Adrenal gland (tissue), 5 donors: Measurements from ENCODE around the gene NFATC1.

Experiments
- POLR2A ChIP-seq, 2 donors: fragments of 450-650 bp; IDR thresholded peaks; one replicate each; pipeline ENCODE4 v1.6.1; 2017; ENCODE audit warnings: antibody characterized with exemption in 2 of 2, mild to moderate bottlenecking in 2 of 2, moderate library complexity in 1 of 2
- TF ChIP-seq, protein P1 (sequence below), 6 experiments: fragments of 450-650 bp in 4 of 6; fragments of 200-600 bp in 2 of 6; sonication (generic) in 1 of 6; IDR thresholded peaks; 1 replicate in 5 of 6; 2 replicates in 1 of 6; pipeline versions ENCODE4 v1.5.1 to v1.8.0; 2016 to 2021; ENCODE audit warnings: antibody characterized with exemption in 6 of 6, mild to moderate bottlenecking in 2 of 6, moderate library complexity in 1 of 6
- donor health status: DM: no; HTN: no; CAD: no.

DNA sequence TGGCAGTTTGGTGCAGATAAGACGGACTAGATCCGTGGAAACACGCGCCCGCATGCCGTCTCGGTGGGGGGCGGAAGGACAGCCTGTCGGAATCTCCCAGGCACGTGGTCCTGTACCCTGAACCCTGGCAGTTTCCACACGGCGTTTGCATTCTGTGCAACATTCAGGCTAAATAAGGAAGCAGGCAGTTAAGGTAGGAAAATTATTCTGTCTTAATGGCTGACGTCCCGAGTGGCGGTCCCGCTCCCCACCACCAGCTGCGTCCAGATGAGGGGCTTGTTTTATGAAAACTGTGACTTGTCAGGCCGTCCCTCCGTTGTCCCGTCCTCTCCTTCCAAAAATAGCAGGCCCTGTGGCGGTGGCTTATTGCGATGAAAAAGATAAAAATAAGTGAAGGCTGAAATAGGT lies 120.2 kb downstream of the NFATC1 start:
- TF ChIP-seq, protein P1, sequence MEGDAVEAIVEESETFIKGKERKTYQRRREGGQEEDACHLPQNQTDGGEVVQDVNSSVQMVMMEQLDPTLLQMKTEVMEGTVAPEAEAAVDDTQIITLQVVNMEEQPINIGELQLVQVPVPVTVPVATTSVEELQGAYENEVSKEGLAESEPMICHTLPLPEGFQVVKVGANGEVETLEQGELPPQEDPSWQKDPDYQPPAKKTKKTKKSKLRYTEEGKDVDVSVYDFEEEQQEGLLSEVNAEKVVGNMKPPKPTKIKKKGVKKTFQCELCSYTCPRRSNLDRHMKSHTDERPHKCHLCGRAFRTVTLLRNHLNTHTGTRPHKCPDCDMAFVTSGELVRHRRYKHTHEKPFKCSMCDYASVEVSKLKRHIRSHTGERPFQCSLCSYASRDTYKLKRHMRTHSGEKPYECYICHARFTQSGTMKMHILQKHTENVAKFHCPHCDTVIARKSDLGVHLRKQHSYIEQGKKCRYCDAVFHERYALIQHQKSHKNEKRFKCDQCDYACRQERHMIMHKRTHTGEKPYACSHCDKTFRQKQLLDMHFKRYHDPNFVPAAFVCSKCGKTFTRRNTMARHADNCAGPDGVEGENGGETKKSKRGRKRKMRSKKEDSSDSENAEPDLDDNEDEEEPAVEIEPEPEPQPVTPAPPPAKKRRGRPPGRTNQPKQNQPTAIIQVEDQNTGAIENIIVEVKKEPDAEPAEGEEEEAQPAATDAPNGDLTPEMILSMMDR (IDR thresholded peaks at IDR 0.05), result no peak
- TF ChIP-seq POLR2A (IDR thresholded peaks at IDR 0.05), result no peak
